Spleen (tissue), 7 donors: ENCODE data around the gene COLGALT1.

ENCODE experiments used
- CTCF ChIP-seq, 11 experiments: fragments of 200-600 bp in 7 of 11; fragments of 450-650 bp in 4 of 11; sonication (generic) in 4 of 11; IDR thresholded peaks in 8 of 11; conservative IDR thresholded peaks in 3 of 11; 1 replicate in 7 of 11; 2 replicates in 4 of 11; pipeline versions ENCODE4 v1.4.0 to v1.8.0; 2016 to 2021; ENCODE audit warnings: antibody characterized with exemption in 11 of 11, inconsistent platforms in 4 of 11, mild to moderate bottlenecking in 1 of 11
- POLR2A ChIP-seq, 3 donors: fragments of 450-650 bp; IDR thresholded peaks; one replicate each; pipeline ENCODE4 v1.5.1; 2017; ENCODE audit warnings: antibody characterized with exemption in 3 of 3, mild to moderate bottlenecking in 1 of 3
- donor health status: DM: no; HTN: no; CAD: no; lungs with moderate emphysema.
- donor health status: DM: no; HTN: no; CAD: no.
- donor health status: DM: no; HTN: no; CAD: no.

DNA sequence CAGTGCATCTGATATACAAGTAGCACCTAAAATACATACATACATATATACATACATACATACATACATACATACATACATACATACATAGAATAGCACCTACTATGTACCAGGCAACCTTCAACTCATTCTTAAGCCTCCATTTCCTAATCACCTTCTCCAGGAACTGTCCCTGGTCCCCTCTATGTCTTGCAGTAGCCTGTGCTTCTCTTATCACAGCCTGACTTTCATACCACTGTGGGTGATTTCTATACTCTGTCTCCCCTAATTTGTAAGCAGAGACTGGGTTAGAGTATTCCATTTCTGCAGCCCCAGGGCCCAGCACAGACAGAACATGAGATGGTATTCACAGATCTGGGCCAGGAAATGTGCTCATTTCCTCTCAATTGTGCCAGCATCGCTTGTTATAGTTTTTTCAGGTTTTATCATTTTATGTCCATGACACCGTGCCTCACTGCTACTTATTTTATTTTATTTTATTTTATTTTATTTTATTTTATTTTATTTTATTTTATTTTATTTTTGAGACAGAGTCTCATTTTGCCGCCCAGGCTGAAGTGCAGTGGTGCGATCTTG is 14.2 kb upstream of the COLGALT1 start:
- TF ChIP-seq CTCF (IDR thresholded peaks at IDR 0.05 in 8 of 11, conservative IDR thresholded peaks at IDR 0.05 in 3 of 11) (no peak), POLR2A (IDR thresholded peaks at IDR 0.05) (no peak)
